HG02885 (cell line): Measurements from ENCODE around the gene ABCB4.
A peak's percentile ranks its signal among the peaks of the same experiment; 100 is the strongest.

Experiments used
- ATAC-seq: cut with Tn5 transposase; IDR thresholded peaks from one replicate; pipeline ENCODE4 v1.9.1; 2021; ENCODE audit warnings: mild to moderate bottlenecking; ENCODE audit not compliant: unreplicated experiment, poor library complexity

Gene ABCB4

DNA sequence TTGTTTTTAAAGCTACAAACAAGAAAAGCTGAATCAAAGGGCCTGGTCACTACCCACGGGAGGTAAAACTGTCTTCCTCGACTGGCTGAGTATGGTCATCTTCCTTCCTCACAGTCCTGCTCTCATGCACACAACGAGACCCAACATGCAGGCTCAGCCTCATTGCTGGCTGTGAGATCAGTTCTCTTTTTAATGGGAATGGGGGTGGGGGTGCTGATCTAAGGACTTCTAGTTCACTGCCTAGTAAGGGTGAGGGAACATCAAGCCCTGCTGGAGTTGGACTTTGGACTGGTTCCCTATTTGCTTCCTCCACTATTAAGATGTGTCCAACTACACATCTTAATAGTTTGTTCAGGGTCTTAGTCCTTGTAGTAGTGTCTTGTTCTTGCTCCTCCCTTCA lies 48.2 kb downstream of the ABCB4 start:
- ATAC-seq = no peak

DNA sequence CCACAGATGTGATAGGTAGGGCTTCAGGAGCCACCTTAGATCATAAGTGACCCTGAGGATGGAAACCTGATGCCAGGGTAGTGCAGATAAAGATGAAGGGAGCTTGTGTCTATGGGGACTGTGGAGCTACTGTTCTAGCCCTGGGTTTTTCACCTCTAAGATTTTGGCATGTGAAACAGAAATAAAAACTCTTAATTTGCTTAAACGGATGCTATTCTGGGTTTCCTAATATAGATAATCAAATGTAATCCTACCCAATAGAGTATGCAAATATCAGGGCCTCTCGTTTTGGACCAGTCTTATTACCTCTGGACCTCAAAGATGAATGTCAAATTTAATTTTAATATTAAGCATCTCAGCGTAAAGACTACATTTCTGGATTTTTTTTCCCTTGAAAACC lies 49.3 kb downstream of the ABCB4 start:
- peak; percentile 63 for ATAC-seq

DNA sequence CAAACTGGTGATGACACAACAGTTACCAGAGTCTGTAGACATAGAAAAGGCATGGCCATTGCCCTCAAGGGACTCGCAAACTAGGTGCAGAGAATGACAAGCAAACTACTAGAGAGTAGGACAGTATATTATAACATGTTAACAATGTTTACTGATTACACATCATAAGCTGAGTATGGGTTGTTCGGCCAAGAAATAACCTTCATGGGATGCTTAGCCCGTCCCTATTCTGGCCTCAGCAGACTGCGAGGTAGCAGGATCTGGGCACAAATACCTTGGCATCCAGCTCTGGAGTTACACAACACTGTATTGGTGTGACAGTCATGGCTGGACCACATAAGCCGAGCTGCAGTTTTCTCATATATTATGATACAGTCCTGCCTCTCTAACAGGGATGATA lies 51.4 kb downstream of the ABCB4 start:
- no peak for ATAC-seq

DNA sequence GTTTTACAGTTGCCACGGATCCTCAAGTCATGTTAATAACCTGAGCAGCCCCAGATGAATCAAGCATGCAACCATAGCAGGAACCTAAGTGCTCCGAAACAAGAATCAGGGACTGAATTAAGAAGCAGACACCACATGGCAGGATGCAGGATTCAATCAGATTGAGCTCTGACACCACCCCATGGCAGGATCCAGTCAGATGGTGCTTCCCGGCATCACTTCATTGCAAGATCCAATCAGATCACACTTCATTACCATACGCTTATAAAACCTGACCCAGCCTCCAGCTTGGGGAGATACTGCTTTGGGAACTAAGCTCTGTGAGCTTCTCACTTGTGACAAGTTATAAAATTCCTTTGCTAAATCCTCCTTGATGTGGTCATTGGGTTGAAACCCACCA lies 55.3 kb downstream of the ABCB4 start:
- no peak for ATAC-seq

DNA sequence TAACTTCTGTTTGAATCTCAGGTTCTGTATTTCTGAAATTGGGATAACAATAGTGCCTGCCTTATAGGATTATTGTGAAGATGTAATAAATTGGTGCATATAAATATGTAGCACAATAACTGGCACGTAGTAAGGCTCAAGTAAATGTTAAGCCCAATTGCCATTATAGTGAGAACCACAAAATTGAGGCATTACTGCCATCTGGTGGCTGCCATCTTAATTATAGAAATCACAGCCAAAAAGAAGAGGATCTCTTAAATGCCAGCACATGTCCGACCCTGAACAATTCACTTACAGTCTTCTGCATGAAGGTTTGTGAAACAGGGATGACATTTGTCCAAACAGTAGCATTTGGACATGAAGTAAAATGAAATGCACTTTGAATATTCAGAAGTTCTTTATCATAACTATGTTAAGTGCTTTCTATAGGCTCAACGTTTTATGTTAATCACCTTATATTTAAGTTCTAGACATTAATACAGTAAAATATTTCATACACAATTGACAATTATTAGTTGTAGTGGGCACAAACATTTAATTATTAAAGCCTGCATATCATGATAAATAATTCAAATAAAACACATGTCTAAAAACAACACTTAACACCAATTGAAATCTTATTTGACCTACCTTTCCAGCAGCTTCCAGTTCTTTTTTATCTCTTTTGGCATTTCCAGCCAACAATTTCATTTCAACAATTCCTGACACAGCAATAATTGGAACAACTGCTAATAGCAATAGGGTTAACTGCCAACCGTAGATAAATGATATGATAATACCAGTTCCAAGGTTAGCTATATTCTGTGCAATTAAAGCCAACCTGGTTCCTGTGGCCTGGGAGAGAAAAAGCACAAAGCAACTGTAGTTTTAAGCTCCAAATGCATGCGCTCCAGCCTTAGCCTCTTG lies 58.5 kb downstream of the ABCB4 start:
- peak; percentile 84 for ATAC-seq

DNA sequence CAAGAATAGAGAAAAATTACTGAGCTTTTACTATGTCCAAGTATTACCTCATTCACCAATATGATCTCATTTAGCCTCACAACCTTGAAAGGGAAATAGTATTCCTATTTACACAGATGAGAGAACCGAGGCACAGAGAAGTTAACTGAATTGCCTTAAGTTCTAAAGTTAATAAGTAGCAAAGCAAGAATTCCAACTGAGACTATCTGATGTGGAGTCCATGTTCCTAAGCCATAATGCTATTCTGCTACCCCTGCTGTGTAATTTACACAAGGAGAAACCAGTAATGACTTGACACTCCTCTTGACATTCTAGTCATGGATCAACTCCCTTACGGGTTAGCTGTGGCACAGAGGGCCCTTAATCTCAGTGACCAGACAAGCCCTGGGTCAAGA lies 60.7 kb downstream of the ABCB4 start:
- no peak for ATAC-seq

DNA sequence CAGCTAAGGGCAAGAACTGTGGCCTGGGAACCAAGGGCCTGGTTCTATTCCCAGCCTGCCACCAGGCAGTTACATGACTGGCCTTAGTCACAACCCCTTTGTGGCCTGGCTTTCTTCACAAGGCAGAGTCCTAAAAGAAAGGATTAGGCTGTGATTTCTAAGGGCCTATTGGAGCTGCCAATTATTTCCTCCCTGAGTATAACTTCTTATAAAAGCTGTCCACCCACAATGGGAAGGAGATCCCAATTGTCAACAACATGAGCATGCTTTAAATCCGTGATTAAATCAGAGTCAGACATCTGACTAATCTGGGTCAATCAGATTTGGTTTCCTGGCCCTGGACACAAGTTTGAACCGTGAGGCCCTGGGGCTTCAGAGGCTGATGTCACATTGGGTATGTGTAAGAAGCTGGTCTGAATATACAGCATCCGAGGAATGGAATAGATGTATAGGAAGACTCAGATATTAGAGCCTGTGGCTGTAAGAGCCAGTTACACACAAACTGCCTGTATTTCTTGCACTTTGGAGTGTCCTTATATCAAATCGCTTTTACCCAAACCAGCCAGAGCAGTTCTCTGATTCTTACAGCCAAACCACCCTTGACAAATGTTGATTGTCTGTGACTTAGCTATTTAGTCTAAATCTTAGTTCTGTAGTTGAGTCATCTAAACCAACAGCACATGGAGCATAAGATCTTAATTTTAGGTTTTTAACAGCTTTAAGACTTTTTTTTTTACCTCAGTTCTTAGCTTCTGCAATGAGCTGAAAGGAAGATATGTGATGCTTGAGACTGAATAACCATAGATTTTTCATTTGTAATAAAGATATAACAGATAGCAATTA lies 61.3 kb downstream of the ABCB4 start:
- ATAC-seq = no peak

DNA sequence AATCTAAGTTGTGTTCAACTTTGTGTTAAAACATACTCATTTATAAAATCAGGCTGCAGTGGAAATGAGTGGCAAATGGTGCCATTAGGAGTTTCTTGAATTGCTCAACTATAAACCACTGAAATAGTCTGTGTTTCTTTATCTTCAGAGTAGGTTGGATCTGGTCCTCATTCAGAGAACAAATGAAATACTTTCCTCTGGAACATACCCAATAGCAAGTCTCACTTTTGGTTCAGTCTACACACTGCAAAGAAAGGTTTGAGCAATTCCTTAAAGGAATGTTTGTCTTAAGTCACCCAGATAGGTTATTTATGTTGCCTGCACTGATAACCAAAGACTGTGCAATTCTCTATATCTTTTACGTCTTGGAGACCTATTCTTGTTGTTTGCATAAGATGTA lies 62.5 kb downstream of the ABCB4 start:
- ATAC-seq = no peak

DNA sequence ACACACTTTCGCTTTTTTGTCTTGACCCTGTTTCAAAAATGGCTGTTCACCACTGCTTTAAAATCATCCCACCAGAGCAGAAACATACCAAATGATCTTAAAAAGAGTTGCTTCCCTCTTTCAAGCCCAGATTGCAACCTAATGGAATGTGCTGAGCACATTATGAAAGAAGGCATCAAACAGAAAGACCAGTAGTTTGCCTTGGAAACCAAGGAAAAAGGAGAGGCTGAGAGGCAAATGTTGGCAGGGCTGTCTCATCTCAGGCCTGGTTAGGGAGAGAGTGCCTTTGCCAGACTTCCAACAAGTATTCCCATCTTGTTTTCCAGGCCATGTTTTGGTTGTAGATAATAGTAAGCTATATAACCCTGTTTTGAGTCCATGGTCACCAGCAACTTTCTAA lies 64.3 kb downstream of the ABCB4 start:
- ATAC-seq = no peak

DNA sequence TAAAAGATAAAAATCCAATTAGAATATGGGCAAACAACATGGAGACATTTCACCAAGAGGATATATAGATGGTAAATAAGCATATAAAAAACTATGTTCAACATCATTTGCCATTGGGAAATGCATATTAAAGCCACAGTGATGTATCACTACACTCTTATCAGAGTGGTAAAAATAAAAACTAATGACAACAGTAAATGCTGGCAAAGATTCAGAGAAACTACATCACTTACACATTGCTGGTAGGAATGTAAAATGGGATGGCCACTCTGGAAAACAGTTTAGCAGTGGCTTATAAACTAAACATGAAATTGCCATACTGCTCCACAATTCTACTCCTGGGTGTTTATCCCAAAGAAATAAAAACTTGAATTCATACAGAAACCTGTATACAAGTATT lies 70.8 kb downstream of the ABCB4 start:
- ATAC-seq = no peak

DNA sequence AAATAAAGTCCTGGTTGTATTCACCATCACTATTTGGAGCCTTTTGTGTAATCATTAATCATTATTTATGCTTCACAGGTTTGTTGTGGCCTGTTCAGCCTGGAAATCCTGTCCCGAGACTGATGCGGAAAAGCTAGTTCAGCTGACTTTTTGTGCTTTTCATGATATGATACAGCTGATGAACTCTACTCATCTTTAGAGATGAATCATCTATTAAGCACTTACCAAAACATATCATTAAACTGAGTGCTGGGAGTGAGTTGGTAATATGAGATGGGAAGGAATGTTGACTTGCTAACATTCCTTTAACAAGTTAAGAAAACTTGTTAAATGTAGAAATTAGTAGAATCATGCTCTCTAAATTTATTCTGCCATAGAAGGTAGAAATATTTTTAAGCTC lies 77.0 kb downstream of the ABCB4 start:
- no peak for ATAC-seq

DNA sequence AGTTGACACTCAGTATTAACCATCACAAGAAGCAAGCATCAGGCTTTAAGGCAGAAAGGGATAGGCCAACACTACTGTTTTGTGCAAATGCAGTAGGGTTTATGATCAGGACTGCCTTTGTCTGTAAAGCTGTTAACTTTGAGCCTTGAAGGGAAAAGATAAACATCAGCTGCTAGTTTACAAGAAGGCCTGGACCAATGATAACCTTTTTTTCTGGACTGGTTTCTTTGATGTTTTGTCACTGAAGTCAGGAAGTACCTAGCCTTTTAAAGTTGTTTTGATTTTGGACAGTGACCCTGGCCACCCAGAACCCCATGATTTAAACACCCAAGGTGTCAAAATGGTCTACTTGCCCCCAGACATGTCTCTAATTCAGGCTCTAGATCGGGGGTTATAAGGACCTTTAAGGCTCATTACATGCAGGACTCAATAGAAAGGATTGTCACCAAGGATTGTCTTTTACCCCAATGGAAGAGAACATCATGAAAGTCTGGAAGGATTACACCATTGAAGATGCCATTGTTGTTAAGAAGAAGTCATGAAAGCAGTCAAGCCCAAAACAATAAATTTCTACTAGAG lies 79.9 kb downstream of the ABCB4 start:
- ATAC-seq = no peak

DNA sequence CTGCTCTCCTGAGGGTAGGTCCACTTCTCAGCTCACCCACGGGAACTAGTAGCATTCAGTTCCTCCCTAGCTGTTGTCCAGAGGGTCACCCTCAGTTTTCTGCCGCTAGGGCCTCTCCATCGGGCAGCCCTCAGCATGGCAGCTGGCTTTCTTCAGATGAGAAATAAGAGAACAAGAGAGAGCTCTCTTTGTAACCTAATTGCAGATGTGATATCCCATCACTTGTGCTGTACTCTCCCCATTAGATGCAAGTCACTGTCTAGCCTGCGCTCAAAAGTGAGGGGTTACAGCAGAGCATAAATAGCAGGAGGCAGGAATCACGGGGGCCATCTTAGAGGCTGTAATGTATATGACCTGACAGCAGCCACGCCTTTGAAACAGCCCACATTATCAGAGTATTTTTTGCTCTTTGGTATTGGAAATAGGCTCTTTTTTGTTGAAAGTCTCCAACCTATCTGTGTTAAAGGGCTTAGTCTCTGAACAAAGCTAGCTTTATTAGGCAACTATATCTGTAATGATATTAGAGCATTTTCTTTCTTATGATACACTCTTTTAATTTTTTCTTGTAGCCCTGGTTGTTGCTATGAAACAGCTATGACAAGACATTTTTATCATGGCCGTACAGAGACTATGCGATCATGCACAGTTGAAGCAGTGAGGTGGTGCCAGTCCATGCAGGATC lies 84.3 kb downstream of the ABCB4 start:
- no peak for ATAC-seq

DNA sequence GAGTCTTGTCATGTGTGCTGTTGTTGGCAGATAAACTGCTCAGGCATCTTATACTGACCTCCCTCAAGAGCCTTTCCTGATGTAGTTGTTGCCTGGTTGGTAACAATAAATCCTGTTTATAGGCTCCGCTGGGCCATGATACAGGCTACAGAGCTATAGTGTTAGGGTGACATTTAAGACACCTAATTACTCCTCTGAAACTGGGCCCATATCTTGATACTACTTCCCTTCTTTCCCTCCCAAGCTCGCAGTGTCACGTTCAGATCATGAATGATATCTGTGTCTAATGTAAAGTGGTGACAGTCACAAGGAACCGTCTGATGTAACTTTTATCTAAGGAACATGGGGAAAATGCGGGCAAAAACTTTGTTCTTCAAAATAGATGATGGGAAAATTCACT lies 94.6 kb downstream of the ABCB4 start:
- no peak for ATAC-seq

DNA sequence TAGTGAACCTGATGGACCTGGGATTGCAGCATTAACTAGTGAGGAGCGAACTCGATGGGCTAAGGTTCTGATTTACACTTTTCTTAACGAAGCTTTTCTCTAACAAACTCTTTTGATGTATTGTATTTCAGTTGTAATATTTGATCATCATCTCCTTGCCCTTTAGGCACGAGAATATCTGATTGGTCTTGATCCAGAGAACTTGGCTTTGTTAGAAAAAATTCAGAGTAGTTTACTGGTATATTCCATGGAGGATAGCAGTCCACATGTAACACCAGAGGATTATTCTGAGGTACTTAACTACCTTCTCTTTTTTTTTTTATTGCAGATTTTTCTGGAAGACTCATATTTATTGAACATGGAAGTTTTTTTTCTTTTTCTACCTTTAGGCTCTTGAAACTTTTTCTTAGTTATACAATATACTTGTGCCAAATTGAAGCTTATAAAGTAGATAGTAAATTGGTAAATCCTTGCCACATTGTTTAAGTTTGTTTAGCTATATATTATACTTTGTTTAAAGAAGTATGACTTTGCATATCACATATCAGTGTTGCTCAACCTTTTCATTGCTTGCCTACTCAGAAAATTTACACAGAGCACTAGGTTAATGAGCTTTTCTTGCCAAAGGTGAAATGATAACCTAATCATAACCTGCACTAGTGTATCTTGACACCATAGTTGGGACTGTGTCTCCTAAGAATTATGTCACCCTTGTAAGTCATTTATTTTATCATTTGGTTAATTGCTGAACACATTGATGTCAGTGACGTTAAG lies 99.6 kb downstream of the ABCB4 start:
- no peak for ATAC-seq

DNA sequence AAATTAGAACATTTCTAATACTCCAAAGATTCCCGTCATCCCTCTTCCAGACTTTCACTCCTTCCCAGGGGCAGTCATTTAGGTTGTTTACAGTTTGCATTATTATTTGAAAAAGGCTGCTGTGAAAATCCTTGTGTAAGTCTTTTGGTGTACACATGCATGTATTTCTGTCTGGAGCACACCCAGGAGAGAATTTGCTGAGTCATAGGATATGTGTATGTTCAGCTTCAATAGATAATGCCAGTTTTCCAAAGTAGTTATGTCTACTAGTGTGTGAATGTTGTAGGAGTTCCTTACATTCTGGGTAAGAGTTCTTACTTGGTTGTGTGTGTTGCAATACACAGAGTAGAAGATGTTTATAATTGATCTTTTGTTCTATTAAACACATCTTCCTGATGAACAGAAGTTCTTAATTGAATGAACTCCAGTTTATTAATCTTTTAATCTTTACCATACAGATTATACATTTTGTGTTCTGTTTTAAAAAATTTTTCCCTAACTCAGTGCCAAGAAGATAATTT lies 104.8 kb downstream of the ABCB4 start:
- ATAC-seq = no peak

DNA sequence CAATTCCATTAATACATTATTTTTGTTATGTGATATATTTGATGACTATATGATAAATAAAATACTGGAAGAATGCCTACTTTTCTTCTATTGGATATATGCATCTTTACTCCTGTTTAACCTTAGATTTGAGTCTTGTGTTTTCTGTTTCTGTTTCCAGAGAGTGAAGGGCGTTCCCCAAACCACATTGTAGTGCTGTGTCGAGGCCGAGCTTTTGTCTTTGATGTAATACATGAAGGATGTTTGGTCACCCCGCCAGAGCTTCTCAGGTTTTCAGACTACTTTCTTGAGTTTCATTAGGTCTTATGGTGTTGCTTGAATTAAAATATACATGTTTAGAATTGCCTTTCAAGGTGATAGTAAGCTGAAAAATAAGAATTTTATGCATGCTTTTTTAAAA lies 106.3 kb downstream of the ABCB4 start:
- ATAC-seq = no peak

DNA sequence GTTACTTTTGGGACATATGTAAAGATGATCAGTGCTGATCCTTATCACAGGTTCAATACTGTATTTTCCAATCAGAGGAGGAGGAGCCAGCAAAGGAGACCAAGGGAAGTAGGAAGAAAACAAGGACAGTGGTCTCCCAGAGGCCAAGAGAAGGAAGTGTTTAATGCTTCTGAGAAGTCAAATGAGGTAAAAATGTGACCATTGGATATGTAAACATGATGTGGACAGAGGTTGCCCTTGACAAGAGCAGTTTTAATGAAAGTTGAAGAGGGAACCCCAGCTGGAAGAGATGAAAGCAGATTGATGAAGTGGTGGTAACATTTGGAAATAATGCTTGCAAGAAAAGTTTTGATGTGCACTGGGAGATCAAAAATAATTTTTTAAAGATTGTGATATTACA lies 111.2 kb downstream of the ABCB4 start:
- no peak for ATAC-seq

DNA sequence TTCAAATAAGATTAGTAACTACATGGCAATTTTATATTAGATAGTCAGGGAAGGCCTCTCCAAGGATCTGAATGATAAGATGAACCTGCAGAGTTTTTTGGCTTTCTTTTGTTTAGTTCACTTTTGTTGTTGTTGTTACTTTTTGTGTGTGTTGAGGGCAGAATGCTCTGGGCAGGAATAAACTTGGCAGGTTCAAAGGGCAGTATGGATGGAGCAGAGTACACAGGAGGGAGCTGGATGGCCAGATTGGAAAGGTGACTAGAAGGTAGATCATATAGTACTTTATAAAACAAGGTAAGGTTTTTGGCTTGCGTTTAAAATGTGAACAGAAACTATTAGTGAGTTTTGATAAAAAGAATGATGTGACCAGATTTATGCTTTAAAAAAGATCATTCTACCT lies 112.1 kb downstream of the ABCB4 start:
- ATAC-seq = no peak

DNA sequence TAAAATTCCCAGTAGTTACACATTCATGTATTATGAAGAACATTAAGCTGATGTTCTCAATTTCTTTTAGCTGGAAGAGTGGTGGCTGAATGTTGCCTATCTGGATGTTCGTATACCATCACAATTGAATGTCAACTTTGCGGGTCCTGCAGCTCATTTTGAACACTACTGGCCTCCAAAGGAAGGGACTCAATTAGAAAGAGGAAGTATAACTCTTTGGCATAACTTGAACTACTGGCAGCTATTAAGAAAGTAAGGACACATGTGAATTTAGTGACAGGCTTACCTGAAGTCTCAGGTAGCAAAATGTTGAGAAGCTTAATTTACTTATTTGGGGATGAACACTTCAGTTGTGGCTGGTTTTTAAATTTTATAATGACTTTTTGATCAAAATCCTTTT lies 114.2 kb downstream of the ABCB4 start:
- ATAC-seq = no peak
